HG02759 (cell line): ENCODE measurements around the gene VAMP8.
A peak's percentile ranks its signal among the peaks of the same experiment; 100 is the strongest.
"Not testable (repeated sequence)": the region's sequence is repeated elsewhere in the genome, so short reads cannot be mapped to it uniquely, and the experiment has no call there.

Experiments used
- ATAC-seq: cut with Tn5 transposase; IDR thresholded peaks from one replicate; pipeline ENCODE4 v1.9.1; 2021; ENCODE audit warnings: mild to moderate bottlenecking, moderate library complexity; ENCODE audit not compliant: unreplicated experiment

The VAMP8 gene

GRCh38 chr2:85547089-85547858, 30.1 kb upstream of the VAMP8 start:
- no peak for ATAC-seq

- ATAC-seq: no peak
Observed at GRCh38 chr2:85547859-85548607, 29.4 kb upstream of the VAMP8 start.

GRCh38 chr2:85548608-85548900, 28.8 kb upstream of the VAMP8 start:
- no peak for ATAC-seq

GRCh38 chr2:85549095-85549494, 28.3 kb upstream of the VAMP8 start:
- ATAC-seq: no peak

- ATAC-seq: no peak
Observed at GRCh38 chr2:85549826-85550225, 27.6 kb upstream of the VAMP8 start.

GRCh38 chr2:85550486-85550885, 26.9 kb upstream of the VAMP8 start:
- no peak for ATAC-seq

GRCh38 chr2:85551698-85552678, 25.4 kb upstream of the VAMP8 start:
- ATAC-seq: peak; percentile 76

GRCh38 chr2:85553184-85553583, 24.2 kb upstream of the VAMP8 start:
- no peak for ATAC-seq

- no peak for ATAC-seq
Observed at GRCh38 chr2:85554980-85555612, 22.3 kb upstream of the VAMP8 start.

- ATAC-seq: no peak
Observed at GRCh38 chr2:85557130-85557529, 20.3 kb upstream of the VAMP8 start.

- ATAC-seq: no peak
Observed at GRCh38 chr2:85558160-85558559, 19.2 kb upstream of the VAMP8 start.

GRCh38 chr2:85560403-85560726, 17.0 kb upstream of the VAMP8 start:
- not testable (repeated sequence) for ATAC-seq

GRCh38 chr2:85560812-85561279, 16.5 kb upstream of the VAMP8 start:
- ATAC-seq: peak; percentile 16

GRCh38 chr2:85561280-85562212, 15.8 kb upstream of the VAMP8 start, which contains the start of gene GGCX:
GGCX (minus strand) TSS chr2:85561493; CDS start chr2:85561428, 65 bp downstream.
- ATAC-seq: peak; percentile 95

GRCh38 chr2:85564144-85564563, 13.2 kb upstream of the VAMP8 start:
- ATAC-seq: no peak

GRCh38 chr2:85566265-85566664, 11.1 kb upstream of the VAMP8 start:
- no peak for ATAC-seq

- no peak for ATAC-seq
Observed at GRCh38 chr2:85575739-85576138, 1.6 kb upstream of the VAMP8 start.

GRCh38 chr2:85577063-85577385, 362 bp upstream of the VAMP8 start:
- ATAC-seq: no peak

GRCh38 chr2:85578243-85579180, 1.1 kb downstream of the VAMP8 start:
- ATAC-seq: peak; percentile 55
